NK-92 treated with Interleukin-12 subunit alpha and Interleukin-12 subunit beta, amount 100 ng/mL, for 24 hours (cell line): Measurements from ENCODE around the gene PHF2.

Source experiments
- DNase-seq: peaks from one replicate; lab custom pipeline; 2025; lab: John Stamatoyannopoulos, UW

The PHF2 gene

GRCh38 chr9:93587284-93587650 lies 10.9 kb downstream of the PHF2 start:
- no peak for DNase-seq

GRCh38 chr9:93587651-93588347 lies 11.4 kb downstream of the PHF2 start:
- DNase-seq, result no peak

- no peak for DNase-seq
Observed at GRCh38 chr9:93588641-93589609, 12.5 kb downstream of the PHF2 start.

- DNase-seq, result no peak
Observed at GRCh38 chr9:93589688-93590087, 13.3 kb downstream of the PHF2 start.

GRCh38 chr9:93590609-93591234 lies 14.3 kb downstream of the PHF2 start:
- DNase-seq, result no peak

GRCh38 chr9:93591301-93592007 lies 15.1 kb downstream of the PHF2 start:
- DNase-seq, result no peak

GRCh38 chr9:93592008-93592642 lies 15.7 kb downstream of the PHF2 start:
- no peak for DNase-seq

- no peak for DNase-seq
Observed at GRCh38 chr9:93592643-93593021, 16.2 kb downstream of the PHF2 start.

- no peak for DNase-seq
Observed at GRCh38 chr9:93593144-93593658, 16.8 kb downstream of the PHF2 start.

GRCh38 chr9:93594041-93594756 lies 17.8 kb downstream of the PHF2 start:
- DNase-seq, result no peak

- no peak for DNase-seq
Observed at GRCh38 chr9:93595461-93595860, 19.1 kb downstream of the PHF2 start.

- DNase-seq, result no peak
Observed at GRCh38 chr9:93595861-93596365, 19.5 kb downstream of the PHF2 start.

- DNase-seq, result no peak
Observed at GRCh38 chr9:93596399-93596798, 20.0 kb downstream of the PHF2 start.

- no peak for DNase-seq
Observed at GRCh38 chr9:93597142-93597706, 20.8 kb downstream of the PHF2 start.

GRCh38 chr9:93597871-93598646 lies 21.7 kb downstream of the PHF2 start:
- no peak for DNase-seq

- DNase-seq, result no peak
Observed at GRCh38 chr9:93598647-93599241, 22.4 kb downstream of the PHF2 start.

GRCh38 chr9:93599571-93600403 lies 23.4 kb downstream of the PHF2 start:
- DNase-seq, result no peak

GRCh38 chr9:93600504-93600903 lies 24.1 kb downstream of the PHF2 start:
- no peak for DNase-seq
